ENCODE results near the gene PABPN1.
"Not testable (repeated sequence)": the region's sequence is repeated elsewhere in the genome, so short reads cannot be mapped to it uniquely, and the experiment has no call there.

PABPN1 gene, protein sequence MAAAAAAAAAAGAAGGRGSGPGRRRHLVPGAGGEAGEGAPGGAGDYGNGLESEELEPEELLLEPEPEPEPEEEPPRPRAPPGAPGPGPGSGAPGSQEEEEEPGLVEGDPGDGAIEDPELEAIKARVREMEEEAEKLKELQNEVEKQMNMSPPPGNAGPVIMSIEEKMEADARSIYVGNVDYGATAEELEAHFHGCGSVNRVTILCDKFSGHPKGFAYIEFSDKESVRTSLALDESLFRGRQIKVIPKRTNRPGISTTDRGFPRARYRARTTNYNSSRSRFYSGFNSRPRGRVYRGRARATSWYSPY
- total RNA-seq: 39.5 to 52.5 (median 43.7) reads per million in 4 experiments

- DNase-seq: peak; percentile 98
Measured at GRCh38 chr14:23320584-23321571, at the start of gene PABPN1. TSS of gene PABPN1 (plus strand) at chr14:23321457. CDS start at chr14:23321470, 13 bp downstream.

GRCh38 chr14:23275412-23275811, 45.8 kb upstream of the PABPN1 start:
- DNase-seq: no peak

- no peak for DNase-seq
Measured at GRCh38 chr14:23277189-23277588, 44.1 kb upstream of the PABPN1 start.

DNA sequence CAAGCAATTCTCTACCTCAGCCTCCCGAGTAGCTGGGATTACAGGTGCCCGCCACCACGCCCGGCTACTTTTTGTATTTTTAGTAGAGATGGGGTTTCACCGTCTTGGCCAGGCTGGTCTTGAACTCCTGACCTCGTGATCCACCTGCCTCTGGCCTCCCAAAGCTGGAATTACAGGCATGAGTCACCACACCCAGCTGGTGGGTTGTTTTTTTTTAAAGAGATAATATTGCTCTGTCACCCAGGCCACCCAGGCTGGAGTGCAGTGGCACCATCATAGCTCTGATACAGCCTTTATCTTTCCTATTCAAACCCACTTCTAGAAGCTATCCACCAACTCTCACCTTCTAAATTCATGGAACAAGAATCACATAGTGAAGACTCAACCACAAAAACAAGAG, 43.3 kb upstream of the PABPN1 start:
- not testable (repeated sequence) for DNase-seq

GRCh38 chr14:23281247-23281646, 40.0 kb upstream of the PABPN1 start:
- no peak for DNase-seq

DNA sequence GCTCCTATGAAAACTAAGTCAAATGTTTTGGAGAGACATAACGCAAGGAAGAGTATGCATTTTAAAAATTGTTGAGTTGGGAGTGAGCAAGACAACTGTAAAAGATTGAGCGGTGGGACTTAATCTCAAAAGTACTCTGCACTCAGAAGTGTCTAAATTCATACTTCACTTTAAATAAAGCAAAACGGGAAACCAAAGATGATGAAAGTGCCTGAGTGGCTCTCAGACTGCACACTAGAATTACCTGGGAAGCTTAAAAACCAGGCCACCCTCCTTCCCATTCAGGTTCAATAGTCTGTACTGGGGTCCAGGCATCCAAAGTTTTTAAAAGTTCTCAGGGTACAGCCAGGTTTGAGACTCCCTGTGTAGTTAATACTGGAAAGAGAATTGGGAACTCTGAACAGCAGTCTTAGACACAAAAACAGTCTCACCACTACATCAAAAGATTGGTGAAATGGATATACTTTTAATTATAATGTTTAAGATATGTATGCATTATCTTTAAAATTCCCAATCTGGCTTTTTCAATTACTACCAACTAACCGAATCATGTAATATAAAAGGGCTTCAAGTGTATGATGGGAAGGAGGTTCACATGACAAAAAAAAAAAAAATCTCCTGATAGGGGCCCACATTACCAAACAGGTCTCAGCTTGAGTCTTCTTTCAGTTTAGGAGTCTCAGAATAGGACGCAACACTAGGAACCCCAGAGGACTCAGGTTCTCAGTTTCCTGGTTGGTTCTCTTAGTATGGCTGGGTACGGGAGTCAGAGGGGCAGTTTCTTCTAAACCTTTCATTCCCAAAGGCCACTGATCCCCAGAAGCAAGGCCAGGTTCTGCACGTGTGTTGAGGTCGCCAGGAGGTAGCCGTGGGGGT, 36.4 kb upstream of the PABPN1 start:
- DNase-seq: no peak

DNA sequence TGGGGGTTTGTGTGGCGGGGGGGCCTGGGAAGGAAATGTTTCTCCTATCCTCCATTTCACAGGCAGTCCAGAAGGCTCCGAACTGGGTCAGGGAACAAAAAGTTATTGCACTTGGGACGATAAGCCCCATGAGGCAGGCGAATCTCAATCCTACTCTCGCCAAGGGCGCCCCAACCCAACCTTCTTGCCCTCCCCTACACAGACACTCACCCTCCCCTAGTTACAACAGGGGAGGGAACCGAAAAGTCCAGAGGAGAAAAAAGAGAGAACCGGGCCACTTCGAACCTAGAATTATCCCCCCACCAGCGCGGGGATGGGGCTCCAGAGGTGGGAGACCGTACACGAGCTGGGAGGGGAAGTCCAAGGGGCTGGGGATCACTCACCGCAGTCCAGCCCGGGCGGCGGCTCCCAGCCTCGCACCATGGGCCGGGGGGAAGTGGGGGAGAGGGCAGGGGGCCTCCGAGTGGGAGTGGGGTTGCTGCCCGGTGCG, 35.7 kb upstream of the PABPN1 start:
- DNase-seq: no peak

GRCh38 chr14:23286020-23286901, 35.0 kb upstream of the PABPN1 start, which contains the start of gene HOMEZ:
TSS of gene HOMEZ (minus strand) at chr14:23286132. CDS start at chr14:23285952, 180 bp downstream.
- peak; percentile 96 for DNase-seq

GRCh38 chr14:23286902-23287479, 34.3 kb upstream of the PABPN1 start:
- DNase-seq: no peak

DNA sequence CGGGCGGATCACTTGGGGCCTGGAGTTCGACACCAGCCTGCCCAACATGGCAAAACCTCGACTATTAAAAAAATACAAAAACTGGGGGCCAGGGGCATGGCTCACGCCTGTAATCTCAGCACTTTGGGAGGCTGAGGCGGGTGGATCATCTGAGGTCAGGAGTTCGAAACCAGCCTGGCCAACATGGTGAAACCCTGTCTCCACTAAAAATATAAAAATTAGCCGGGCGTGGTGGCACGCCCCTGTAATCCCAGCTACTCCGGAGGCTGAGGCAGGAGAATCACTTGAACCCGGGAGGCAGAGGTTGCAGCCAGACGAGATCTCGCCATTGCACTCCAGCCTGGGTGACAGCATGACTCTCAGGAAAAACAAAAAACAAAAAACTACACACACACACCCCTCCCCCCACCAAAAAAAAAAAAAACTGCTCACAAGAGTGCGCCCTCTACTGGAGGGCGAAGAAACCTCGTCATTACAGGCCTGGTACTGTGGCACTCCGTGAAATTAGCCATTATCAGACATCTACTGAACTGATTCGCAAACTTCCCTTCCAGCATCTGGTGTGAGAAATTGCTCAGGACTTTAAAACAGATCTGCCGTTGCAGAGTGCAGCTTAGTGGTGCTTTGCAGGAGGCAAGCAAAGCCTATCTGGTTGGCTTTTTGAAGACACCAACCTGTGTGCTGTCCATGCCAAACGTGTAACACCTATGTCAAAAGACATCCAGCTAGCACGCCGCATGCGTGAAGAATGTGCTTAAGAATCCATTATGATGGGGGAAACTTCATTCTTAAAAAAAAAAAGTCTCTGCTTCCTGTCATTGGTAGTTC, 26.3 kb upstream of the PABPN1 start:
- peak; percentile 45 for DNase-seq

GRCh38 chr14:23296012-23296777, 25.1 kb upstream of the PABPN1 start:
- DNase-seq: no peak

GRCh38 chr14:23297096-23297495, 24.2 kb upstream of the PABPN1 start:
- no peak for DNase-seq

DNA sequence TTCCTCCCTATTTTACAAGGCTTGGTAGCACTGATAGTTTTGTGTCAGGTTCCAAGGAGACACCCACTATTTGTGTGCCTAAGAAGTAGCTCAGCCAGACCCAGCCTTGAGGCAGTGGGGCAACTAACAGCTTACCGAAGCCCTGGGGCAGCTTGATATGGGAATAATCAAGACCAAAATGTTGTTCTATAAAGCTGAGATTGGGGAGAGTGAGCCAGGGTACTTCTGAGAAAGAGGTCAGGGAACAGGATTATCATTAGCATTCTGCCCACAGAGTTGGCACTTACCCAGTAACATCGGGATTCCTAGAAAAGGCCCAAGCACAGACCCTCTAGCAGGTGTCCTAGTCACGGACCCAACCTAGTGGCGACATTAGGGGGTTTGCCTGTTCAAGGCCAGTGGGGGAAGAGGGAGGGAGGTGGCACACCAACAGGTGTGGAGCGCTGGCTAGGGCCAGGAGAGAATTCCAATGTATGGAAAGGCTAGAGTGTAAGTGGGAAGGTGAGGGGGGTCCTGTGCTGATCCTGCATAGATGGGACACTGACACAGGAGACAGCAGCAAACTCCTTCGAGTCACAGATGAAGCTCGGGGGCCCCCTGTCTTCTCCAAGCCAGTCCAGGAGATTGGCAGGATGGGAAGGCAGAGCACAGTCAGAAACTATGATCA, 23.5 kb upstream of the PABPN1 start:
- DNase-seq: no peak

- no peak for DNase-seq
Measured at GRCh38 chr14:23299211-23299957, 21.9 kb upstream of the PABPN1 start.

GRCh38 chr14:23299986-23300686, 21.1 kb upstream of the PABPN1 start:
- no peak for DNase-seq

GRCh38 chr14:23300687-23301223, 20.5 kb upstream of the PABPN1 start:
- DNase-seq: no peak
